GM12801 (cell line): ENCODE measurements around the gene KRTAP22-2.

Source experiments
- TF ChIP-seq, protein P1 (sequence below): IDR thresholded peaks from one replicate; pipeline ENCODE4 v1.5.1; 2011; ENCODE audit warnings: control low read depth; ENCODE audit not compliant: insufficient read length; ENCODE audit errors: extremely low read depth

The KRTAP22-2 gene

DNA sequence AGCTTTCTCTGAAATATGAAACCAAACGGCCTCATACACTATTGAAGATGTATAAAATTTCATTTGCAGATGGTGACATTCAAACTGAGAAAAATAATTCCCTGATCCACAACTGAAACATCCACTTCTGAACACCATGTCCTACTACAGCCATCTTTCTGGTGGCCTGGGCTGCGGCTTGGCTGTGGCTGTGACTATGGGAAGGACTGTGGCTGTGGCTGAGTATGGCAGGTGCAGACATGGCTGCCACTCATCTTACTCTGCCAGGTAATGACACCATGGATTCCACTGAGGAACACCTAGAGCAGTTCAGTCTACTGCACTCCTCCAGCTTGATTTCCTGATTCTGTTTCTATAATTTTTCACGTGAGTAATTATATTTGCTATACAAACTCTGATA is 30.3 kb upstream of the KRTAP22-2 start, which contains the start of gene KRTAP20-4:
TSS of gene KRTAP20-4 (plus strand) at position 106 of the 400 bp plus-strand sequence.
- TF ChIP-seq, protein P1, sequence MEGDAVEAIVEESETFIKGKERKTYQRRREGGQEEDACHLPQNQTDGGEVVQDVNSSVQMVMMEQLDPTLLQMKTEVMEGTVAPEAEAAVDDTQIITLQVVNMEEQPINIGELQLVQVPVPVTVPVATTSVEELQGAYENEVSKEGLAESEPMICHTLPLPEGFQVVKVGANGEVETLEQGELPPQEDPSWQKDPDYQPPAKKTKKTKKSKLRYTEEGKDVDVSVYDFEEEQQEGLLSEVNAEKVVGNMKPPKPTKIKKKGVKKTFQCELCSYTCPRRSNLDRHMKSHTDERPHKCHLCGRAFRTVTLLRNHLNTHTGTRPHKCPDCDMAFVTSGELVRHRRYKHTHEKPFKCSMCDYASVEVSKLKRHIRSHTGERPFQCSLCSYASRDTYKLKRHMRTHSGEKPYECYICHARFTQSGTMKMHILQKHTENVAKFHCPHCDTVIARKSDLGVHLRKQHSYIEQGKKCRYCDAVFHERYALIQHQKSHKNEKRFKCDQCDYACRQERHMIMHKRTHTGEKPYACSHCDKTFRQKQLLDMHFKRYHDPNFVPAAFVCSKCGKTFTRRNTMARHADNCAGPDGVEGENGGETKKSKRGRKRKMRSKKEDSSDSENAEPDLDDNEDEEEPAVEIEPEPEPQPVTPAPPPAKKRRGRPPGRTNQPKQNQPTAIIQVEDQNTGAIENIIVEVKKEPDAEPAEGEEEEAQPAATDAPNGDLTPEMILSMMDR: no peak

DNA sequence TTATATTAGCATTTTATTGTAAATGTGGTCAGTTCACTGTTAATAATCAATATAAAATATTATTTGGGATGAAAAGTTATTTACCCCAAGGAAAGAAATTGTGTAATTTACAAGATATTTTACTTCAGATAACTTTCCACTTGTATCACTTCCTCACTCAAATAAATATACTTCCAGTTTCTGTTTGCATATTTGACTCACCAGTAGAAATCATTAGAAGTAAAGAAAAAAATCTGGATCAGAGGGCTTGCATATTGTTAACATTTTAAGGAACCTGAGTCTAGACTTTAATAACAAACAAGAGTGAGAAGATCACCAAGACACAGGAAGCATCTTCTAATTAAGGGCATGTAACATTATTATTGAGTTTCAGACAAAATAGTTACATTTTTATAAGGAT is 29.9 kb upstream of the KRTAP22-2 start:
- TF ChIP-seq, protein P1: no peak

DNA sequence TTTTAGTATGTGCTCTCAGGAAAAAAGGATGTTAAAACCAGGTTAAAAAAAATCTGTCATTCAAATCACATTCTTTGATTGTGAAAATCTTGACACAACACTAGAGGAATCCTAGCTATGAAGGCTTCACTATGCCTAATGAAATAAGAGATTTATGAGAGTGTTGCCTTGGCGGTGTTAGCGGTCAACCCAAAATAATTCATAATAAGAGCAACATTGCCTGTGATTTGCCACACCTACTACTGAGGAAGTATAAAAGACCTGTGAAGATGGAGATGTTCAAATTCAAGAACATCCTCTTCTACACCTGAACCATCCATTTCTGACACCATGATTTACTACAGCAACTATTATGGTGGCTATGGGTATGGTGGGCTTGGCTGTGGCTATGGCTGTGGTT is 25.9 kb upstream of the KRTAP22-2 start, which contains the start of gene KRTAP20-1:
TSS of gene KRTAP20-1 (plus strand) at position 301 of the 400 bp plus-strand sequence. CDS start at position 331, 30 bp downstream.
- TF ChIP-seq, protein P1: no peak

DNA sequence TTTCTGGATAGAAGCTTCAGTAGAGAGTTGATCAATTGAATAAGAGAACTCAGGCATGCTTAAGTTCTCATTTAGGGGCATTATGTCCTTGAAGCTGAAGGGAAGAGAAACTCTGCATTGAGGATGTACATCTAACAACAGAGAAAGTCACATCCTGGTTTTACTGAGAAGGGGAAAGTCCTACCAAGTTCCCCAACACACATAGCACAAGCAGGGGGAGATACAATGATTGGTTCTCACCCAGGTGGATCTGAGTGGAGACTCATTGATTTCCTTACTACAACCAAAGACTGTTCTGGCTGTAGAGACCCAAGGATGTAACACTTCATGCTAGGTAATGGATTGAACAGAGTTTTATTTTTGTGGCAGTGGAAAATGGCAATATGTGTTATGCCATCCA is 25.0 kb upstream of the KRTAP22-2 start:
- TF ChIP-seq, protein P1: no peak

DNA sequence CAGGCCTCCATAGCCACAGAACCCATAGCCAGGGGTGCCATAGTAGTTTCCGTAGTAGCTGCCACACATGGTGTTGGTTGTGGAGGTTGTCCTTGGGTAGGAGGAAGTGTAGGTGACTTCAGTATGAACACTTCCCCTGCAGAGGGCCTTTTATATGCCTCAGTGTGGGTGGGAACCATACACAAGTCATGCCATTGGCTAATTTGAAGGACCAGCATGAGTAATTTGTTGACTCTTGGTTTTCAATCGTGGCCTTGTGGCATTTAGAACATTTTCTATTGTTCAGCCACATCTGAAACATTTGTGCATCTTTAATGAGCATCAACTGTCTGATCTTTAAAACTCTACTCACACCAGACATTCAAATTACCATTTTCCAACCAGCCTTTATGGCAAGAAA is 23.6 kb upstream of the KRTAP22-2 start, which contains the start of gene KRTAP6-1:
TSS of gene KRTAP6-1 (minus strand) at position 95 of the 400 bp plus-strand sequence. CDS start at position 69, 26 bp downstream.
- TF ChIP-seq, protein P1: no peak

DNA sequence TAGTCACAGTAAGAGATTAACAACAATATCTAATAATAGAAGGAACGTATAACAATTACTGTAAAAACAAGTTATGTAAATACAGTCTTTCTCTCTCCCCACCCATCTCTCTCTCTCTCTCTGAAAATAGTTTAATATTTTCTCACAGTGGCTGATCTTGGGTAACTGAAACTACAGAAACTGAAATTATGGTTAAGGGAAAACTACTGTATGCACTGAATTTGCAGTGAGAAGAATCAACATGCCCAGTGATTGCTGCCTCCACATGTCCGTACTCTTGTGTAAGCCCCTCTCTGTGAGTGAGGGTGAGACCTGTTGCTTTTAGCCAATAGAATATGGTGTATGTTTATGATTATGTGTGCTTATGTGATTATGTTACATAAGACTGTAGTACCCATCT is 21.9 kb upstream of the KRTAP22-2 start:
- TF ChIP-seq, protein P1: no peak

DNA sequence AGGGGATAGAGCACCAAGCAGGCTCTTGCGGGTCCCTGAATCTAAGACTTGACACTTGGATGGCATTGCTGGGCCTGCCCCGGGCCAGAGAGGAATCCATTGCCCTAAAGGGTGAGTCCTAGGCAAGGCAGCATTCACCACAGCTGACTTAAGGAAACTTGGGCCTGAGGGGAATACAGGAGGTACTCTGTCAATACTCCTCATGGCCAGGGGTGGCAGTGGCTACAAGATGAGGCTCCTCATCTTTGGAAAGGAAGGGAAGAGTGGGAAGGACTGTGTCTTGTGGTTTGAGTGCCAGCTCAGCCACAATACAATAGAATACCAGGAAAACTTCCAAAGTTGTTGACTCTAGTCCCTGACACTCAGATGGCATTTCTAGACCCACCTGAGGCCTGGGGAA is 15.8 kb upstream of the KRTAP22-2 start:
- TF ChIP-seq, protein P1: no peak
